ENCODE data around the gene PRAMEF1.

- TF ChIP-seq CTCF (IDR thresholded peaks at IDR 0.05; ENCODE audit: low read depth, low read length) (no peak), EZH2phosphoT487 (IDR thresholded peaks at IDR 0.05; ENCODE audit: low read depth) (no peak)
Observed at GRCh38 chr1:12775443-12775842, 15.8 kb upstream of the PRAMEF1 start.

Measured in OCI-LY3 (cell line).